GM13976 (cell line): ENCODE data around the gene SC5D.

Experiments used
- DNase-seq: peaks from one replicate; pipeline ENCODE4 v3.0.0; 2012; ENCODE audit warnings: low spot score
- CTCF ChIP-seq: IDR thresholded peaks from 2 replicates; pipeline ENCODE4 v1.5.1; 2012; ENCODE audit warnings: borderline replicate concordance, mild to moderate bottlenecking; ENCODE audit not compliant: insufficient read depth; ENCODE audit errors: extremely low read depth, missing control alignments, control extremely low read depth
- in situ Hi-C: fragments of 300-500 bp; cut with MboI; formaldehyde crosslinking; loops from one replicate; pipeline ENCODE4 v1.12.0; 2022; ENCODE audit warnings: low sequenced_read_pairs, mixed read lengths, inconsistent platforms; ENCODE audit not compliant: unreplicated experiment

The SC5D gene

GRCh38 chr11:121309688-121310087, 17.1 kb downstream of the SC5D start:
- DNase-seq, result peak; percentile 68
- TF ChIP-seq CTCF, result no peak
- in situ Hi-C loops, result no loop called here

GRCh38 chr11:121310908-121311307, 18.3 kb downstream of the SC5D start:
- TF ChIP-seq CTCF, result no peak
- in situ Hi-C loops, result no loop called here
- no peak for DNase-seq

- in situ Hi-C loops, result no loop called here
Measured at GRCh38 chr11:121311373-121311772, 18.8 kb downstream of the SC5D start.

GRCh38 chr11:121312483-121312882, 19.9 kb downstream of the SC5D start:
- DNase-seq, result no peak
- TF ChIP-seq CTCF, result no peak
- in situ Hi-C loops, result no loop called here

More at GRCh38 chr11:121311373-121311772, 18.8 kb downstream of the SC5D start:
- no peak for TF ChIP-seq CTCF
- no peak for DNase-seq

GRCh38 chr11:121318848-121319834, 26.6 kb downstream of the SC5D start:
- peak; percentile 69 for TF ChIP-seq CTCF
- in situ Hi-C loops, result no loop called here
- DNase-seq, result peak; percentile 37

GRCh38 chr11:121321614-121322243, 29.2 kb downstream of the SC5D start:
- DNase-seq, result peak; percentile 51
- in situ Hi-C loops, result loop anchor here (5.0 kb wide), 1 partner anchor 271 kb away; no protein-coding TSS in a partner anchor
- peak; percentile 78 for TF ChIP-seq CTCF
